Testis (tissue), 3 donors: ENCODE results near the gene GMDS. TPM values are rescaled to one million over a fixed set of nuclear protein-coding genes. Genes with fewer than 3 reads are reported as not detected.

Experiments used
- DNase-seq: peaks from one replicate; pipeline ENCODE4 v3.0.0-alpha.2; 2019
- H3K27ac ChIP-seq, 2 donors: fragments of 200-600 bp; sonication (generic); one replicate each; pipeline ENCODE4 v1.5.1; 2019
- H3K27me3 ChIP-seq: fragments of 200-600 bp; sonication (generic); one replicate; pipeline ENCODE4 v1.5.1; 2019
- H3K36me3 ChIP-seq: fragments of 200-600 bp; sonication (generic); one replicate; pipeline ENCODE4 v1.5.1; 2017; ENCODE audit warnings: low read depth; ENCODE audit errors: missing control alignments
- H3K4me1 ChIP-seq: fragments of 200-600 bp; sonication (generic); one replicate; pipeline ENCODE4 v1.5.1; 2019
- H3K4me3 ChIP-seq, 2 donors: fragments of 200-600 bp; sonication (generic); one replicate each; pipeline ENCODE4 v1.5.1; 2017 to 2019
- H3K9me3 ChIP-seq: fragments of 200-600 bp; sonication (generic); one replicate; pipeline ENCODE4 v1.5.1; 2017
- POLR2A ChIP-seq: fragments of 450-650 bp; IDR thresholded peaks from one replicate; pipeline ENCODE4 v1.6.1; 2017; ENCODE audit warnings: antibody characterized with exemption, mild to moderate bottlenecking, moderate library complexity
- WGBS, 2 donors: methylation state at CpG; one replicate each; pipeline ENCODE4 v1.1.5; 2018; 5-methylcytosine and 5-hydroxymethylcytosine counted together
- intact Hi-C: fragments of 100-400 bp; cut with DNase I; formaldehyde crosslinking; loops from one replicate; pipeline ENCODE4 v1.15.1; 2023; ENCODE audit warnings: low total_unique reads
- polyA plus RNA-seq: library from polyadenylated mRNA; stranded (reverse); fragments of 350-450 nt; fragmentation: Illumina TruSeq; extraction: RNeasy Lipid Tissue Mini Kit (QIAGEN cat#74804); gene quantifications from one replicate; pipeline ENCODE4 v1.2.3, GENCODE V29; 2014; ENCODE audit warnings: low read depth, low replicate concordance; ENCODE audit not compliant: insufficient read depth
- total RNA-seq, 2 donors: library from RNA; depleted of rRNA; stranded (reverse); fragments of >200 nt; gene quantifications; one replicate each; pipeline ENCODE4 v1.2.3, GENCODE V29; 2016
- TF ChIP-seq, protein P1 (sequence below), 3 experiments: fragments of 450-650 bp in 2 of 3; fragments of 200-600 bp in 1 of 3; sonication (generic) in 1 of 3; IDR thresholded peaks; one replicate each; pipeline ENCODE4 v1.5.1; 2016 to 2019; ENCODE audit warnings: antibody characterized with exemption in 3 of 3, mild to moderate bottlenecking in 2 of 3, moderate library complexity in 1 of 3

The GMDS gene
- total and polyA plus RNA-seq, 3 donors from 2014 or later: 19.6 to 31.1 (median 22.2) TPM

- H3K4me1 ChIP-seq: no peaks in the 10 kb centered on the region
- no peak overlapping the region for H3K27ac ChIP-seq
- TF ChIP-seq POLR2A: no peak
- TF ChIP-seq, protein P1, sequence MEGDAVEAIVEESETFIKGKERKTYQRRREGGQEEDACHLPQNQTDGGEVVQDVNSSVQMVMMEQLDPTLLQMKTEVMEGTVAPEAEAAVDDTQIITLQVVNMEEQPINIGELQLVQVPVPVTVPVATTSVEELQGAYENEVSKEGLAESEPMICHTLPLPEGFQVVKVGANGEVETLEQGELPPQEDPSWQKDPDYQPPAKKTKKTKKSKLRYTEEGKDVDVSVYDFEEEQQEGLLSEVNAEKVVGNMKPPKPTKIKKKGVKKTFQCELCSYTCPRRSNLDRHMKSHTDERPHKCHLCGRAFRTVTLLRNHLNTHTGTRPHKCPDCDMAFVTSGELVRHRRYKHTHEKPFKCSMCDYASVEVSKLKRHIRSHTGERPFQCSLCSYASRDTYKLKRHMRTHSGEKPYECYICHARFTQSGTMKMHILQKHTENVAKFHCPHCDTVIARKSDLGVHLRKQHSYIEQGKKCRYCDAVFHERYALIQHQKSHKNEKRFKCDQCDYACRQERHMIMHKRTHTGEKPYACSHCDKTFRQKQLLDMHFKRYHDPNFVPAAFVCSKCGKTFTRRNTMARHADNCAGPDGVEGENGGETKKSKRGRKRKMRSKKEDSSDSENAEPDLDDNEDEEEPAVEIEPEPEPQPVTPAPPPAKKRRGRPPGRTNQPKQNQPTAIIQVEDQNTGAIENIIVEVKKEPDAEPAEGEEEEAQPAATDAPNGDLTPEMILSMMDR (IDR thresholded peaks at IDR 0.05): no peak
- no peak for DNase-seq
- H3K36me3 ChIP-seq: no peaks in the 10 kb centered on the region
- WGBS, 2 donors: 88% methylated on average over 13 to 14 of the region's 14 CpGs
- no peaks in the 10 kb centered on the region for H3K9me3 ChIP-seq
- H3K4me3 ChIP-seq: no peak overlapping the region
- no peaks in the 10 kb centered on the region for H3K27me3 ChIP-seq
- intact Hi-C loops: no loop called here
Measured at GRCh38 chr6:1645466-1646185, 599.8 kb downstream of the GMDS start.

DNA sequence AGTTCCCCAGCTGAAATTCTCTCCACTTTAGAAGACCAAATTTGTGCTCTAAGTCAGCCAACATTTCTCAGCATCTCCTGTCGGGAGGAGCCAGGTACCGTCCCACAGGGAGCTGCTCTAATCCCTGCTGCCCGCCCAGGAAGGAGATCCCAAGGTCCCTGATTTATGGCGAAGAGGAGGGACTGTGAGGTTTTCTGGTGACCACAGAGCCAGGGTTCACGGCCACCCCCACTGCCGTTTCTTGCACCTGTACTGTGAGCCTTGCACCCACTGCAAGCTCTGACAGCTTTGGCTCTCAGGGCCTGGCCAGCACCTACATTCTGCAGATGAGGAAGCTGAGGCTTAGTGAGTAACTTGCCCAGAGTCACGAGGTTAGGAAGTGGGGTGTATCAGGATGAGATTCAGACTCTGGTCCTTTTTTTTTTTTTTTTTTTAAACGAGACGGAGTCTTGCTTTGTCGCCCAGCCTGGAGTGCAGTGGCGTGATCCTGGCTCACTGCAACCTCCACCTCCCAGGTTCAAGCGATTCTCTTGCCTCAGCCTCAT is 600.8 kb downstream of the GMDS start:
- Histone ChIP-seq H3K27ac (no peak overlapping the region), H3K4me3 (no peak overlapping the region), H3K36me3 (no peaks in the 10 kb centered on the region), H3K9me3 (no peaks in the 10 kb centered on the region), H3K4me1 (no peaks in the 10 kb centered on the region), H3K27me3 (no peaks in the 10 kb centered on the region)
- WGBS, 2 donors: 90 to 91% methylated on average over 12 of the region's 12 CpGs
- intact Hi-C loops: no loop called here
- no peak for DNase-seq
- no peak for TF ChIP-seq POLR2A
- TF ChIP-seq, protein P1 (IDR thresholded peaks at IDR 0.05): no peak

- no peaks in the 10 kb centered on the region for H3K4me1 ChIP-seq
- intact Hi-C loops: no loop called here
- no peaks in the 10 kb centered on the region for H3K9me3 ChIP-seq
- TF ChIP-seq, protein P1 (IDR thresholded peaks at IDR 0.05): no peak
- TF ChIP-seq POLR2A: no peak
- no peaks in the 10 kb centered on the region for H3K27me3 ChIP-seq
- DNase-seq: no peak
- no peak overlapping the region for H3K27ac ChIP-seq
- H3K4me3 ChIP-seq: no peak overlapping the region
- H3K36me3 ChIP-seq: no peaks in the 10 kb centered on the region
- 90 to 93% methylated on average over 10 to 18 of the region's 18 CpGs for WGBS, 2 donors
Measured at GRCh38 chr6:1643830-1644445, 601.5 kb downstream of the GMDS start.

- intact Hi-C loops: no loop called here
- H3K27me3 ChIP-seq: no peaks in the 10 kb centered on the region
- TF ChIP-seq, protein P1 (IDR thresholded peaks at IDR 0.05): no peak
- no peak for TF ChIP-seq POLR2A
- no peaks in the 10 kb centered on the region for H3K4me1 ChIP-seq
- H3K4me3 ChIP-seq: no peak overlapping the region
- WGBS, 2 donors: 76% methylated on average over 7 of the region's 7 CpGs
- H3K36me3 ChIP-seq: no peaks in the 10 kb centered on the region
- no peaks in the 10 kb centered on the region for H3K9me3 ChIP-seq
- no peak for DNase-seq
- H3K27ac ChIP-seq: no peak overlapping the region
Measured at GRCh38 chr6:1643111-1643510, 602.3 kb downstream of the GMDS start.
